Body of pancreas (tissue), 4 donors: Measurements from ENCODE around the gene MIGA2.

Experiments used
- POLR2A ChIP-seq, 3 donors: fragments of 450-650 bp; IDR thresholded peaks; one replicate each; pipeline ENCODE4 v1.6.1; 2016; ENCODE audit warnings: antibody characterized with exemption in 3 of 3, mild to moderate bottlenecking in 2 of 3
- TF ChIP-seq, protein P1 (sequence below), 7 experiments: fragments of 450-650 bp in 4 of 7; fragments of 200-600 bp in 3 of 7; sonication (generic) in 3 of 7; IDR thresholded peaks; one replicate each; pipeline ENCODE4 v1.5.1; 2016 to 2019; ENCODE audit warnings: antibody characterized with exemption in 7 of 7

DNA sequence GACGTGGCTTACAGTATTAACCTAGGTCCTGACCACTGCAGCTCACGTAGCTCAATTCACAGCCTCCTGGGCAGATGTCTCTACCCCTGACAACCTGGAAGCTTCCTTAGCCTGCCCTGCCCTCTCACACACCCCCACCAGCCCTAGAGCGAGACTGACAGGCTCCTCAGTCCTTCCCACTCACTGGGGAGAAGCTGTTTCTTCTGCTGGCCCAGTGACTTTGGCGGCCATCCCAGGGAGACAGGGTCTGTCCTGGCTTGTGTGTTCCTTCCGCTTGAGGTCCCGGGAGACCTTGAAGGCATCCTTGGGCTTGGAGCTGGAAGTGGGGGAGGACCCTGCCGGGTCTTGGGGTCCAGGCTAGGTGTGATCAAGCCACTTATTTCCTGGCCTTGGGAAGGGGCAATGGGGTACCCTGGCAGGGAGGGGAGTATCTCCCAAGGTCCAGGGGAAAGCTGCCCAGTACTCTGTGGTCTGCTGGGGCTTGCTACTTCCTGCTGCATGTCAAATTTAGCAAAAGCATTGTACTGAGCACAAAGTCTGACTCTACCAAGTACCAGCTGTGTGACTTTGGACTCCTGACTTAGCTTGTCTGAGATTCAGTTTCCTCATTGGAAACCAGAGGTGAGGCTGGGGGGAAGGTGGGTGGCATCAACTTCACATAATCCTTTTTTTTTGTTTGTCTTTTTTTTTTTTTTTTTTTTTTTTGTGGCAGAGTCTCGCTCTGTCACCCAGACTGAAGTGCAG, 1.9 kb downstream of the MIGA2 start:
- TF ChIP-seq, protein P1, sequence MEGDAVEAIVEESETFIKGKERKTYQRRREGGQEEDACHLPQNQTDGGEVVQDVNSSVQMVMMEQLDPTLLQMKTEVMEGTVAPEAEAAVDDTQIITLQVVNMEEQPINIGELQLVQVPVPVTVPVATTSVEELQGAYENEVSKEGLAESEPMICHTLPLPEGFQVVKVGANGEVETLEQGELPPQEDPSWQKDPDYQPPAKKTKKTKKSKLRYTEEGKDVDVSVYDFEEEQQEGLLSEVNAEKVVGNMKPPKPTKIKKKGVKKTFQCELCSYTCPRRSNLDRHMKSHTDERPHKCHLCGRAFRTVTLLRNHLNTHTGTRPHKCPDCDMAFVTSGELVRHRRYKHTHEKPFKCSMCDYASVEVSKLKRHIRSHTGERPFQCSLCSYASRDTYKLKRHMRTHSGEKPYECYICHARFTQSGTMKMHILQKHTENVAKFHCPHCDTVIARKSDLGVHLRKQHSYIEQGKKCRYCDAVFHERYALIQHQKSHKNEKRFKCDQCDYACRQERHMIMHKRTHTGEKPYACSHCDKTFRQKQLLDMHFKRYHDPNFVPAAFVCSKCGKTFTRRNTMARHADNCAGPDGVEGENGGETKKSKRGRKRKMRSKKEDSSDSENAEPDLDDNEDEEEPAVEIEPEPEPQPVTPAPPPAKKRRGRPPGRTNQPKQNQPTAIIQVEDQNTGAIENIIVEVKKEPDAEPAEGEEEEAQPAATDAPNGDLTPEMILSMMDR (IDR thresholded peaks at IDR 0.05): no peak
- TF ChIP-seq POLR2A (IDR thresholded peaks at IDR 0.05): no peak
